ENCODE measurements around the gene EHF.

GRCh38 chr11:34604911-34605310, 16.0 kb upstream of the EHF start:
- TF ChIP-seq POLR2A (IDR thresholded peaks at IDR 0.05) = no peak
- TF ChIP-seq, protein P1, sequence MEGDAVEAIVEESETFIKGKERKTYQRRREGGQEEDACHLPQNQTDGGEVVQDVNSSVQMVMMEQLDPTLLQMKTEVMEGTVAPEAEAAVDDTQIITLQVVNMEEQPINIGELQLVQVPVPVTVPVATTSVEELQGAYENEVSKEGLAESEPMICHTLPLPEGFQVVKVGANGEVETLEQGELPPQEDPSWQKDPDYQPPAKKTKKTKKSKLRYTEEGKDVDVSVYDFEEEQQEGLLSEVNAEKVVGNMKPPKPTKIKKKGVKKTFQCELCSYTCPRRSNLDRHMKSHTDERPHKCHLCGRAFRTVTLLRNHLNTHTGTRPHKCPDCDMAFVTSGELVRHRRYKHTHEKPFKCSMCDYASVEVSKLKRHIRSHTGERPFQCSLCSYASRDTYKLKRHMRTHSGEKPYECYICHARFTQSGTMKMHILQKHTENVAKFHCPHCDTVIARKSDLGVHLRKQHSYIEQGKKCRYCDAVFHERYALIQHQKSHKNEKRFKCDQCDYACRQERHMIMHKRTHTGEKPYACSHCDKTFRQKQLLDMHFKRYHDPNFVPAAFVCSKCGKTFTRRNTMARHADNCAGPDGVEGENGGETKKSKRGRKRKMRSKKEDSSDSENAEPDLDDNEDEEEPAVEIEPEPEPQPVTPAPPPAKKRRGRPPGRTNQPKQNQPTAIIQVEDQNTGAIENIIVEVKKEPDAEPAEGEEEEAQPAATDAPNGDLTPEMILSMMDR (IDR thresholded peaks at IDR 0.05 in 4 of 5, conservative IDR thresholded peaks at IDR 0.05 in 1 of 5) = no peak
